GM19463 (cell line): ENCODE data around the gene PIK3R5.

ENCODE experiments used
- ATAC-seq: cut with Tn5 transposase; IDR thresholded peaks from one replicate; pipeline ENCODE4 v1.9.1; 2021; ENCODE audit warnings: mild to moderate bottlenecking, moderate library complexity; ENCODE audit not compliant: unreplicated experiment

Gene PIK3R5

GRCh38 chr17:8955021-8955959 lies 10.2 kb downstream of the PIK3R5 start:
- no peak for ATAC-seq

GRCh38 chr17:8954339-8954738 lies 11.2 kb downstream of the PIK3R5 start:
- peak; percentile 56 for ATAC-seq

- ATAC-seq, result no peak
Observed at GRCh38 chr17:8953156-8953885, 12.2 kb downstream of the PIK3R5 start.

- ATAC-seq, result no peak
Observed at GRCh38 chr17:8952191-8952590, 13.3 kb downstream of the PIK3R5 start.

GRCh38 chr17:8951206-8951605 lies 14.3 kb downstream of the PIK3R5 start:
- ATAC-seq, result no peak

GRCh38 chr17:8949061-8949661 lies 16.3 kb downstream of the PIK3R5 start:
- no peak for ATAC-seq

- ATAC-seq, result no peak
Observed at GRCh38 chr17:8948462-8948861, 17.0 kb downstream of the PIK3R5 start.

- ATAC-seq, result no peak
Observed at GRCh38 chr17:8947201-8947600, 18.3 kb downstream of the PIK3R5 start.

- no peak for ATAC-seq
Observed at GRCh38 chr17:8946476-8946875, 19.0 kb downstream of the PIK3R5 start.

- ATAC-seq, result no peak
Observed at GRCh38 chr17:8946071-8946470, 19.4 kb downstream of the PIK3R5 start.

- ATAC-seq, result no peak
Observed at GRCh38 chr17:8944748-8945147, 20.8 kb downstream of the PIK3R5 start.

GRCh38 chr17:8944083-8944482 lies 21.4 kb downstream of the PIK3R5 start:
- ATAC-seq, result no peak

GRCh38 chr17:8941980-8942622 lies 23.4 kb downstream of the PIK3R5 start:
- no peak for ATAC-seq

- ATAC-seq, result peak; percentile 52
Observed at GRCh38 chr17:8941520-8941919, 24.0 kb downstream of the PIK3R5 start.

GRCh38 chr17:8940866-8941471 lies 24.5 kb downstream of the PIK3R5 start:
- no peak for ATAC-seq

- ATAC-seq, result peak; percentile 46
Observed at GRCh38 chr17:8939496-8940334, 25.8 kb downstream of the PIK3R5 start.

GRCh38 chr17:8938933-8939332 lies 26.6 kb downstream of the PIK3R5 start:
- no peak for ATAC-seq

- no peak for ATAC-seq
Observed at GRCh38 chr17:8935191-8935590, 30.3 kb downstream of the PIK3R5 start.

- no peak for ATAC-seq
Observed at GRCh38 chr17:8934346-8934745, 31.2 kb downstream of the PIK3R5 start.

GRCh38 chr17:8930649-8931048 lies 34.9 kb downstream of the PIK3R5 start:
- ATAC-seq, result no peak
